ENCODE data around the gene CDH4. TPM values are rescaled to one million over a fixed set of nuclear protein-coding genes. Genes with fewer than 3 reads are reported as not detected.

Gene CDH4
- total RNA-seq, 1 experiment from 2014 or later, result not detected

DNA sequence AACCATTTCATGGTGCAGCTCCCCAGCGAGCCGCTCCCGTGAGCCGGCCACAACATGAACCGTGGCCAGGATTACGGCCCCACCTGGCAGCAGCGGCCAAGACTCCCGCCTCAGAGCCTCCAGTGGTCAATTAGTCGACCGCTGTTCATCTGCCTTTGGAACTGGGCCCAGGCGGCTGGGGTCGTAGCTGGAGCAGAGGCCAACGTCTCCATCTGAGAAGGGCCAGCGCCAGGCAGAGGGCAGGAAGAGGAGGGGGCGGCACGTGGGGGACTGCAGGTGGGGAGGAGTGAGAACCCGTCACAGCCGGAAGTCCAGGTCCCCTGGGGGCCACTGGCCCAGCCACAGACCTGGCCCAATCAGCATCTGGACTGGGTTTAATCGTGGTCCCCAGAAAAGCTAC, 629.4 kb downstream of the CDH4 start:
- ChIA-PET CTCF (no interaction called here), POLR2A (no interaction called here)
- in situ Hi-C loops (cut with HindIII; ENCODE audit: low pct_unique_long_range_greater_than_20kb, low sequenced_read_pairs), result no loop called here
- Histone ChIP-seq H3K9me3 (ENCODE audit: control insufficient read depth, insufficient read depth, low read depth, low read length) (no peaks in the 10 kb centered on the region), H3K27ac (ENCODE audit: low read length) (no peak overlapping the region), H3K36me3 (ENCODE audit: control insufficient read depth, insufficient read depth, low read length) (no peaks in the 10 kb centered on the region), H3K4me3 (ENCODE audit: low read depth in 2 of 2, low read length in 2 of 2) (no peak overlapping the region), H3K4me1 (ENCODE audit: control insufficient read depth, insufficient read depth, low read length) (no peaks in the 10 kb centered on the region), H3K27me3 (ENCODE audit: control insufficient read depth, insufficient read depth, low read length) (no peaks in the 10 kb centered on the region; the same call in 1 of the 2 replicates)
- BruUV-seq (replicated peaks), result no TSS peak
- TF ChIP-seq TCF7L2 (IDR thresholded peaks at IDR 0.05; ENCODE audit: low read depth, low read length) (no peak), POLR2AphosphoS5 (IDR thresholded peaks at IDR 0.05; ENCODE audit: low read depth, low read length) (no peak), CTCF (IDR thresholded peaks at IDR 0.05) (no peak), SIN3A (IDR thresholded peaks at IDR 0.05; ENCODE audit: borderline replicate concordance, insufficient read depth, low read depth, low read length) (no peak)
- TF ChIP-seq, protein P1, sequence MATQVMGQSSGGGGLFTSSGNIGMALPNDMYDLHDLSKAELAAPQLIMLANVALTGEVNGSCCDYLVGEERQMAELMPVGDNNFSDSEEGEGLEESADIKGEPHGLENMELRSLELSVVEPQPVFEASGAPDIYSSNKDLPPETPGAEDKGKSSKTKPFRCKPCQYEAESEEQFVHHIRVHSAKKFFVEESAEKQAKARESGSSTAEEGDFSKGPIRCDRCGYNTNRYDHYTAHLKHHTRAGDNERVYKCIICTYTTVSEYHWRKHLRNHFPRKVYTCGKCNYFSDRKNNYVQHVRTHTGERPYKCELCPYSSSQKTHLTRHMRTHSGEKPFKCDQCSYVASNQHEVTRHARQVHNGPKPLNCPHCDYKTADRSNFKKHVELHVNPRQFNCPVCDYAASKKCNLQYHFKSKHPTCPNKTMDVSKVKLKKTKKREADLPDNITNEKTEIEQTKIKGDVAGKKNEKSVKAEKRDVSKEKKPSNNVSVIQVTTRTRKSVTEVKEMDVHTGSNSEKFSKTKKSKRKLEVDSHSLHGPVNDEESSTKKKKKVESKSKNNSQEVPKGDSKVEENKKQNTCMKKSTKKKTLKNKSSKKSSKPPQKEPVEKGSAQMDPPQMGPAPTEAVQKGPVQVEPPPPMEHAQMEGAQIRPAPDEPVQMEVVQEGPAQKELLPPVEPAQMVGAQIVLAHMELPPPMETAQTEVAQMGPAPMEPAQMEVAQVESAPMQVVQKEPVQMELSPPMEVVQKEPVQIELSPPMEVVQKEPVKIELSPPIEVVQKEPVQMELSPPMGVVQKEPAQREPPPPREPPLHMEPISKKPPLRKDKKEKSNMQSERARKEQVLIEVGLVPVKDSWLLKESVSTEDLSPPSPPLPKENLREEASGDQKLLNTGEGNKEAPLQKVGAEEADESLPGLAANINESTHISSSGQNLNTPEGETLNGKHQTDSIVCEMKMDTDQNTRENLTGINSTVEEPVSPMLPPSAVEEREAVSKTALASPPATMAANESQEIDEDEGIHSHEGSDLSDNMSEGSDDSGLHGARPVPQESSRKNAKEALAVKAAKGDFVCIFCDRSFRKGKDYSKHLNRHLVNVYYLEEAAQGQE (IDR thresholded peaks at IDR 0.05; ENCODE audit: insufficient read depth in 1 of 2, low read depth in 2 of 2, low read length in 1 of 2), result no peak
- ATAC-seq (no peak), DNase-seq (ENCODE audit: low read depth, low spot score) (no peak)
- intact Hi-C loops (cut with micrococcal nuclease; ENCODE audit: unreplicated experiment), result no loop called here

- no peaks in the 10 kb centered on the region for H3K36me3 ChIP-seq (ENCODE audit: control insufficient read depth, insufficient read depth, low read length)
- TF ChIP-seq POLR2AphosphoS5 (IDR thresholded peaks at IDR 0.05; ENCODE audit: low read depth, low read length) (no peak), TCF7L2 (IDR thresholded peaks at IDR 0.05; ENCODE audit: low read depth, low read length) (no peak), CTCF (IDR thresholded peaks at IDR 0.05) (no peak), SIN3A (IDR thresholded peaks at IDR 0.05; ENCODE audit: borderline replicate concordance, insufficient read depth, low read depth, low read length) (no peak)
- TF ChIP-seq, protein P1 (IDR thresholded peaks at IDR 0.05; ENCODE audit: insufficient read depth in 1 of 2, low read depth in 2 of 2, low read length in 1 of 2), result no peak
- no peaks in the 10 kb centered on the region; the same call in 1 of the 2 replicates for H3K27me3 ChIP-seq (ENCODE audit: control insufficient read depth, insufficient read depth, low read length)
- no peaks in the 10 kb centered on the region for H3K4me1 ChIP-seq (ENCODE audit: control insufficient read depth, insufficient read depth, low read length)
- H3K4me3 ChIP-seq (ENCODE audit: low read depth in 2 of 2, low read length in 2 of 2), result no peak overlapping the region
- CTCF ChIA-PET, result no interaction called here
- H3K27ac ChIP-seq (ENCODE audit: low read length), result no peak overlapping the region
- in situ Hi-C loops (cut with HindIII; ENCODE audit: low pct_unique_long_range_greater_than_20kb, low sequenced_read_pairs) (no loop called here), intact Hi-C loops (cut with micrococcal nuclease; ENCODE audit: unreplicated experiment) (no loop called here)
- BruUV-seq (replicated peaks), result no TSS peak
- POLR2A ChIA-PET, result no interaction called here
- ATAC-seq, result no peak
- H3K9me3 ChIP-seq (ENCODE audit: control insufficient read depth, insufficient read depth, low read depth, low read length), result no peaks in the 10 kb centered on the region
- no peak for DNase-seq (ENCODE audit: low read depth, low spot score)
Measured at GRCh38 chr20:61881861-61882260, 629.8 kb downstream of the CDH4 start.
